GM19239 (cell line): Measurements from ENCODE around the gene ATP6AP1.

Experiments used
- DNase-seq: peaks from one replicate; pipeline ENCODE4 v3.0.0; 2011; ENCODE audit warnings: low spot score; ENCODE audit not compliant: insufficient read length
- FAIRE-seq: peaks from 2 replicates; lab custom pipeline; 2011; peaks lifted over from hg19 to GRCh38; lab: Jason Lieb, UNC

ATP6AP1 gene

GRCh38 chrX:154426916-154427770 is 1.3 kb upstream of the ATP6AP1 start:
- FAIRE-seq (no peak), DNase-seq (no peak)

DNA sequence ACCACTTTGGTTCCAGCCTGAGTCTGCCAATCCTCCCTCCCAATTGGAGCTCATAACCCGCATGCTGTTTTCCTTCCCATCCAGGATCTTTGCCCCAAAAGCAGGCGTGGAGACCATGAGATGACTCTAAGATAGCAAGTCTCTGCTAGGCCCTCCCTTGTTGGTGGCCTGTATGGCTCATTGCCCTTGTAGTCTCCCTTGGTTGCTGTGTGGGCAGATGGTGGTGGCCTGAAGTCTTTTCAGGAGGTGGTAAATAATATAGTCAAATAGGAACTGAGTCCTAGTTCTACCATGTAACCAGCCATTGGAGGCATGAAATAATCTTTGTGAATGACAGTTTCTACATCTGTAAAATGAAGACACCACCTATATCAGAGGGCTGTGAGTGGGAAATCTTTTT is 1.2 kb downstream of the ATP6AP1 start:
- no peak for FAIRE-seq

GRCh38 chrX:154430479-154430878 is 2.0 kb downstream of the ATP6AP1 start:
- DNase-seq (no peak), FAIRE-seq (no peak)

More for the DNA sequence above, 1.2 kb downstream of the ATP6AP1 start:
- DNase-seq = no peak

DNA sequence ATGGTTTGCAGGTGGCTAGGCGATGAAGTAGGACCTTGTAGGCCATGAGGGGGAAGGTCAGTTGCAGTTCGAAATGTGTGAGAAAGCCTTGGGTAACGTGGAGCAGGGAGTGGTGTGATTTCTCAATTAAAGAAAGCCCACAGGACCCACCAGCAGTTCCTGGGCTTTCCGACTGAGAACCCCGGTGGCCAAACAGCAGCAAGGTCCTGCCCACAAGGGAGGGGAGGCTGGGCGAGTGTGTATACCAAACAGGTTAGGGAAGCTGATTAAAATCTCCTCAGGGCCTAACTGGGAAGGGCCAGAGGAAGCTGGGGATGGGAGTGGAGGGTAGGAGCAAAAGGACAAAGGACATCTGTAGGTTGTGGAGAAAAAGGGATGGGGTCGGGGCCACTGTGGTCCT is 2.4 kb downstream of the ATP6AP1 start:
- FAIRE-seq = no peak
- no peak for DNase-seq

- FAIRE-seq = no peak
Measured at GRCh38 chrX:154431341-154431740, 2.9 kb downstream of the ATP6AP1 start.

DNA sequence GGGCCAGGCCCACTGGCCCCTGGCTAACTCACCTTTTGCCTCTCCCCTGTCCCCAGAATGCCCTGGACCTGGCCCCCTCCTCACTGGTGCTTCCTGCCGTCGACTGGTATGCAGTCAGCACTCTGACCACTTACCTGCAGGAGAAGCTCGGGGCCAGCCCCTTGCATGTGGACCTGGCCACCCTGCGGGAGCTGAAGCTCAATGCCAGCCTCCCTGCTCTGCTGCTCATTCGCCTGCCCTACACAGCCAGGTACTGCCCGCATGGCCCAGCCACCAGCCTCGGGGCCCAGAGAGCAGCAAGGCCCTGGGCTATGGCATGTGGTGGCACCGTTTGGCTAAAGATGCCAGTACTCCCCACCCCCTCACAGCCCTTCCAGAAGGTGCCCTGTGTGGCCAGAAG is 3.7 kb downstream of the ATP6AP1 start:
- no peak for FAIRE-seq

More at GRCh38 chrX:154431341-154431740, 2.9 kb downstream of the ATP6AP1 start:
- DNase-seq = no peak

DNA sequence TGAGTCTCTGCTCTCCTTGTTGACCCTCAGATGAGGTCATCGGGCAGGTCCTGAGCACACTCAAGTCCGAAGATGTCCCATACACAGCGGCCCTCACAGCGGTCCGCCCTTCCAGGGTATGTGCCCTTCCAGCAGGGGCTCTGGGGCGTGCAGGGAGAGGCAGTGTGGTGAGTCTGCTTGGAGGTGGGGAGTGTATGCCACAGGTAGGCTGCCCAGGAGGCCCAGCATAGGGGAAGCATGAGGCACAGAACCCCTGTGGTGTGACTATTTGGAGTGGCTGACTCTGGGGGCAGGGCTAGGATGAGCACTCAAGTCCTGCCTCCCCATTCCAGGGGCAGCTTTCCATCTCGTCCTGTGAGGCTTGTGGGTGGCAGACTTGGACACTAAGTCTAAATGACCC is 5.1 kb downstream of the ATP6AP1 start:
- FAIRE-seq (no peak), DNase-seq (no peak)

More for the DNA sequence above, 3.7 kb downstream of the ATP6AP1 start:
- DNase-seq = no peak

DNA sequence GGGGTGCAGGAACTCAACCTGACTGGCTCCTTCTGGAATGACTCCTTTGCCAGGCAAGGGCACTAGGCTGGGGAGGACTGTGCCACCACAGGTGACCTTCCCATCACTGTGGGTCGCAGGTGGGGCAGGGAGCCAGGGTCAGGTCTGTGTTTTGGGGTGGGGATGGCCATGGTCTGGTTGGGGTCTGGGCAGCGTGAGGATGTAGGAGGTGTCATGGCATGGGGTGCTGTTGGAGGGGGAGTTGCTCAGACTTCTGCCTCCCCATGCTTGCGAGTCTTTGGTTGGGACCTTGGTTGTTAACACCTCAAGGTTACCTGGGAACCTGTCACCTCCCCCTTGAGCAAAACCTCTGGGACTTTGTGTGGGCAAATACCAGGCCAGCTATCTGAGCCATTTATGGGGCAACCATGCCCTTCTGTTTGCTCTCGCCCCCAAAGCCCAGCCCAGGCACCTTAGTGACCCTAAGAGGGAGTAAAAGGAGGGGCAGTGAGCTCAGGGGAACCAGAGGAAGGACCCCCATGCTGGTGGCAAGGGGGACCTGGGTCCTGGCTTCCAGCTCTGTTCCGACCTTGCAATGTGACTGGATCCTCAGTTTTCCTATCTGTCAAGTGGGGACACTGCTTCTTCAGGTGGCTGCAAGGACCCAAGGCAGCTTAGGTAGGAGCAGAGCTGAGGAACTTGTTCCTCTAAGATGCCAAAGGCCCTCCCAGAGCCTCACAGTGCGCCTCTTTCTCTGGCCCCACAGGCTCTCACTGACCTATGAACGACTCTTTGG is 6.1 kb downstream of the ATP6AP1 start:
- FAIRE-seq (no peak), DNase-seq (no peak)

GRCh38 chrX:154435171-154435733 is 6.8 kb downstream of the ATP6AP1 start:
- FAIRE-seq = no peak
- DNase-seq = no peak

DNA sequence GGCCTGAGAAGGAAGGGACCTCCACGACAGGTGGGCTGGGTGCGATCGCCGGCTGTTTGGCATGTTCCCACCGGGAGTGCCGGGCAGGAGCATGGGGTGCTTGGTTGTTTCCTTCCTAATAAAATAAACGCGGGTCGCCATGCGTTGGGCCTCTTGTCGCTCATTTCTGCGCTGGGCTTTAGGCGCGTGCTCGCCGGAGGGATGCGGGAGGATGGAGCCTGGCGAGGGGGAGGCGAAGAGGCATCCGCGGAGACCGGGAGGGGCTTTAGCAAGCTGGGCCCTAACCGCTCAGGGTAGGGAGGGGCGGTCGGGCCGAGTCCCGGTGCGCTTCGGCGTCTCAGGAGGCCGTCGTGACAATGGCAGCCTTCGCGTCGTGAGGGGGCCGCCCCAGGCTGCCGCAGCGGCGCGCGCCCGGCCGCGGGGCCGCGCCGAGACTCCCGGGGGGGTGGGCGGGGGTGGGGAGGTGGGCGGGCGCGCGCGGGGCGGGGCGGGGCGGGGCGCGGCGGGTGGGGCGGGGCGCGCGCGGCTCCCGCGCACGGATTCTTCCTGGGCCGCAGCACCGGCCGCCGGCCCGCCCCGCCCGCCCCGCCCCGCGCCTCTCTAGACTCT is 8.0 kb downstream of the ATP6AP1 start:
- FAIRE-seq (peak; percentile 39), DNase-seq (peak; percentile 71)

- FAIRE-seq (peak; percentile 55), DNase-seq (peak; percentile 50)
Measured at GRCh38 chrX:154436983-154437752, 8.7 kb downstream of the ATP6AP1 start, which contains the start of gene GDI1. GDI1 (plus strand) TSS chrX:154437154; CDS start chrX:154437255, 101 bp downstream.

DNA sequence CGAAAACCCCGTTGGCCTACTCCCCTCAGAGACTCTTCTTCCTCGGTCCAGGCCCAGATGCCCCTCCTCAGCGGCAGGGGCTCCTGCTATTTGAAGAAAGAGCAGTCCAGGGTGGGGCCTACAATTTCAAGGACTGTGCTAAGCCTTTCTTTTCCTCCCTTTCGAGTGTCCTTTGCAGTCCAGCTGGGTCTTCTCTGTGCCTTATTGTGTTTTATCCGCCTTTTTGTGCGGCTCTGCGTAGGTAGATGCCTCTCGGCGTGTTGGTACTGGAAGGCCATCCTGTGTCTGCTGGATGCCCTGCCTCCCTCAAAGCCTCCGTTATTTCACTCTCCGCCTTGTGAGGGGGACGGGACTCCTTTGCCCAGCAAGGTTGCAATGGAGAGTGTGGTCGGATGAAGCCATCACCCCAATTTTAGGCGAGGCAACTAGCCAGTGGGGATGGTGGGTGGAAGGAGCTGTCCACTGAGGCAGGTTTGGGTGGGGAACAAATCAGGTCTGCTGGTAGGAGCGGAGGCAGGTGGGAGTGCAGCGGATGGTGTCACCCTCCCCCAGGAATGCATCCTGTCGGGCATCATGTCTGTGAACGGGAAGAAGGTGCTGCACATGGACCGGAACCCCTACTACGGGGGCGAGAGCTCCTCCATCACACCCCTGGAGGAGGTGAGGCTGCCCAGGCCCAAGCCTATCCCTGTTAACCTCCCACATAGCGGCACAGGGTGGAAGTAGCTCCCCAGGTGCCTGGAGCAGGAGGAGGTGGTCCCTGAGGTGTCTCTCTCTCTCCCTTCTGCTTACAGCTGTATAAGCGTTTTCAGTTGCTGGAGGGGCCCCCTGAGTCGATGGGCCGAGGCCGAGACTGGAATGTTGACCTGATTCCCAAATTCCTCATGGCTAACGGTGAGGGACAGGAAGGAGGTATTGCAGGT is 9.8 kb downstream of the ATP6AP1 start:
- DNase-seq (no peak), FAIRE-seq (no peak)

DNA sequence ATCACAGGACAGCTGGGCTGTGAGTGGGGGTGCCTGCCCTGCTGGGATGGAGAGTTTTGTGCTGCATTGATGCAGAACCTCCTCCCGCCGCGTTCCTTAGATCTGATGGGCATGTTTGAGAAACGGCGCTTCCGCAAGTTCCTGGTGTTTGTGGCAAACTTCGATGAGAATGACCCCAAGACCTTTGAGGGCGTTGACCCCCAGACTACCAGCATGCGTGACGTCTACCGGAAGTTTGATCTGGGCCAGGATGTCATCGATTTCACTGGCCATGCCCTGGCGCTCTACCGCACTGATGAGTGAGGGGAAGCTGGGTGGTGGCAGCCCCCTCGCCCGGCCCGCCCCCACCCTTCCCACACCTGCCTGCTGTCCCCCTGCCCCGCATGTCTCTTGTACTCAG is 11.4 kb downstream of the ATP6AP1 start:
- DNase-seq (no peak), FAIRE-seq (no peak)

DNA sequence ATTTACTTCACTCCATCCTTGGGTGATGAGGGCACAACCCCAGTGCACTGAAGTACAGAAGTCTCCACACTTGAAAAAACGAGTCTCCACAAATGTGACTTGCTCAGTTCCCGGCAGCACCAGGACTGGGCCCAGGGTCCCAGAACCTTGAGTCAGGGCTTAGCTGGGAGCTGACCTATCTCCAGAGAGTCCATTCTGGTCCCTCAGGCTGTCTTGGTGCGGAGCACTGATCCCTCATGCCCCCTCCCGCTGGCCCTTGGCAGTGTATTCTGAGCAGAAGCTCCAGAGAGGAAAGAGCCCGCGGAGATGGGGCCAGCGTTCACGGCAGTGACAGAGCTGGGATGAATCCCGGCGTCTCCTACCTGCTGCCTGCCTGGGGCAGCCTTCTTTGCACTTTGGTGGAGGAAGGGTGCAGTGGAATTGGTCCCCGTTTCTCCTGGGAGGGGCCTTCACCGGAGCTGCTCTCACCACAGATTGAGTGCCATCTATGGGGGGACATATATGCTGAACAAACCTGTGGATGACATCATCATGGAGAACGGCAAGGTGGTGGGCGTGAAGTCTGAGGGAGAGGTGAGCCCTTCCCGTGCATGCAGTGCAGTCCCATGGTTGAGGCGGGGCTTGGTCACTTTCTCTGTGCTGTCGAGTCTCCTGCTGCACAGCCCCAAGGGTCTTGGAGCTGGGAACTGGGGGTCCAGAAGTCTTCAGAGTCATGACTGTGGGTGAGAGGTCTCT is 12.3 kb downstream of the ATP6AP1 start:
- FAIRE-seq = no peak
- DNase-seq = no peak

DNA sequence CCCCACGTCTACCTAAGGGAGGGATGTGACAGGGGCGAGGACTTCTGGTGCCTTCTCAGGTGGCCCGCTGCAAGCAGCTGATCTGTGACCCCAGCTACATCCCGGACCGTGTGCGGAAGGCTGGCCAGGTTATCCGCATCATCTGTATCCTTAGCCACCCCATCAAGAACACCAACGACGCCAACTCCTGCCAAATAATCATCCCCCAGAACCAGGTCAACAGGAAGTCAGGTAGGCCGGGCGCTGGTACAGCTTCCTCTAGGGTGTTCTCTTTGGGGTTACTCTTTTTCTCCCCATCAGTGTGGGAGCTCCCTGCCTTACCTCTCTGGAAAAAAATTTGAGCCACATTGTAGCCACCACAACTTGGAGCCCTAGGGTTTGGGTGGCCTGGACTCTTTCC is 13.1 kb downstream of the ATP6AP1 start:
- FAIRE-seq (no peak), DNase-seq (no peak)

- no peak for DNase-seq
- no peak for FAIRE-seq
Measured at GRCh38 chrX:154441984-154442707, 13.7 kb downstream of the ATP6AP1 start.

DNA sequence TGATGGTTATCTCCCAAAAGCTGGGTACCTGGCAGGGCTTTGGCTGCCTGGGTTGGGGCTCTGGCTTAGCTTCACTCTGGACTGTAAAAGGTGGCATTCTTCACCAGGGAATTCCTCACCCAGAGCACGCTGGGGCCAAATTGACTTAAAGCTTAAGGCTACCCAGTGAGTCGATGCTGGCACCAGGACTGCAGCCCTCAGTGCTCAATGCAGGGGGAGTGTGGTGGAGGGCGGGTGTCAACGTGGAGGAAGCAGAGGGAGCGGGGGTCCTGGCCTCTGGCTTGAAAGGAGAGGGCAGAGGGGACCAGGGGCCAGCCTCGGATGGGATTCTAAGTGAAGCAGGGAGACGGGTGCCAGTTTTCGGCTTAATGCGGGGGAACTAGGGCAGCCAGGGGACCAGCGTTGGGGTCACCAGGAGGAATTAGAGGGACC is 15.0 kb downstream of the ATP6AP1 start:
- DNase-seq = no peak
- no peak for FAIRE-seq
